ENCODE results near the gene USP30. TPM values are rescaled to one million over a fixed set of nuclear protein-coding genes. Genes with fewer than 3 reads are reported as not detected.
"Not testable (repeated sequence)": the region's sequence is repeated elsewhere in the genome, so short reads cannot be mapped to it uniquely, and the experiment has no call there.

The USP30 gene
- 5.6 TPM in 2 replicates for total RNA-seq

GRCh38 chr12:109052414-109053323, at the start of gene USP30:
Gene USP30 (plus strand): TSS chr12:109052576. CDS start chr12:109052679, 103 bp downstream.
- peak; percentile 58 for DNase-seq (ENCODE audit: low read depth, low spot score)

GRCh38 chr12:109004017-109004416, 48.4 kb upstream of the USP30 start:
- no peak for DNase-seq (ENCODE audit: low read depth, low spot score)

GRCh38 chr12:109009766-109010165, 42.6 kb upstream of the USP30 start:
- DNase-seq (ENCODE audit: low read depth, low spot score) = no peak

- no peak for DNase-seq (ENCODE audit: low read depth, low spot score)
Measured at GRCh38 chr12:109010259-109010658, 42.1 kb upstream of the USP30 start.

- no peak for DNase-seq (ENCODE audit: low read depth, low spot score)
Measured at GRCh38 chr12:109014984-109015765, 37.2 kb upstream of the USP30 start.

- no peak for DNase-seq (ENCODE audit: low read depth, low spot score)
Measured at GRCh38 chr12:109016016-109016415, 36.4 kb upstream of the USP30 start.

- no peak for DNase-seq (ENCODE audit: low read depth, low spot score)
Measured at GRCh38 chr12:109016978-109017377, 35.4 kb upstream of the USP30 start.

GRCh38 chr12:109018296-109018695, 34.1 kb upstream of the USP30 start:
- no peak for DNase-seq (ENCODE audit: low read depth, low spot score)

GRCh38 chr12:109020146-109020795, 32.1 kb upstream of the USP30 start:
- no peak for DNase-seq (ENCODE audit: low read depth, low spot score)

GRCh38 chr12:109020796-109021380, 31.5 kb upstream of the USP30 start, which contains the start of gene SVOP:
Gene SVOP (minus strand): TSS chr12:109021068. CDS start chr12:109020868, 200 bp downstream.
- peak; percentile 13 for DNase-seq (ENCODE audit: low read depth, low spot score)

- no peak for DNase-seq (ENCODE audit: low read depth, low spot score)
Measured at GRCh38 chr12:109027767-109028166, 24.6 kb upstream of the USP30 start.

GRCh38 chr12:109028624-109029023, 23.8 kb upstream of the USP30 start:
- DNase-seq (ENCODE audit: low read depth, low spot score) = not testable (repeated sequence)

GRCh38 chr12:109029411-109029810, 23.0 kb upstream of the USP30 start:
- no peak for DNase-seq (ENCODE audit: low read depth, low spot score)

GRCh38 chr12:109033239-109034196, 18.9 kb upstream of the USP30 start:
- no peak for DNase-seq (ENCODE audit: low read depth, low spot score)

- DNase-seq (ENCODE audit: low read depth, low spot score) = no peak
Measured at GRCh38 chr12:109036975-109037374, 15.4 kb upstream of the USP30 start.

- DNase-seq (ENCODE audit: low read depth, low spot score) = no peak
Measured at GRCh38 chr12:109044241-109044640, 8.1 kb upstream of the USP30 start.

GRCh38 chr12:109047081-109047805, 5.1 kb upstream of the USP30 start:
- no peak for DNase-seq (ENCODE audit: low read depth, low spot score)

- not testable (repeated sequence) for DNase-seq (ENCODE audit: low read depth, low spot score)
Measured at GRCh38 chr12:109048706-109049105, 3.7 kb upstream of the USP30 start.

- DNase-seq (ENCODE audit: low read depth, low spot score) = not testable (repeated sequence)
Measured at GRCh38 chr12:109049794-109050193, 2.6 kb upstream of the USP30 start.

- no peak for DNase-seq (ENCODE audit: low read depth, low spot score)
Measured at GRCh38 chr12:109052097-109052413, 321 bp upstream of the USP30 start.

Data from pulmonary artery endothelial cell (primary cell).